IMR-90 (cell line): ENCODE results near the gene PLCG1. TPM values are rescaled to one million over a fixed set of nuclear protein-coding genes. Genes with fewer than 3 reads are reported as not detected.

Experiments
- ATAC-seq: fragments of 200-7000 bp; cut with Tn5 transposase; 2 replicates; pipeline ENCODE4 v1.9.1; 2020; ENCODE audit warnings: low read depth, mild to moderate bottlenecking, moderate library complexity
- BruUV-seq: library from RNA; stranded (reverse); fragments of 400-500 nt; replicated peaks from 2 replicates; lab custom pipeline; 2021; lab: Mats Ljungman, UMichigan
- CTCF ChIA-PET: fragments of 300-600 bp; formaldehyde crosslinking; extraction: SDS; loops from one replicate; lab custom pipeline; 2021; ENCODE audit warnings: antibody characterized with exemption; lab: Yijun Ruan, JAX
- POLR2A ChIA-PET: fragments of 300-600 bp; sonication (Branson Sonifier 250); formaldehyde crosslinking; loops from one replicate; lab custom pipeline; 2022; ENCODE audit warnings: antibody characterized with exemption; ENCODE audit not compliant: unreplicated experiment; lab: Charles Lee
- DNase-seq: peaks from one replicate; pipeline ENCODE4 v3.0.0; 2013
- H2AFZ ChIP-seq: replicated peaks from 2 replicates; pipeline ENCODE3; 2013; ENCODE audit warnings: low read length, mild to moderate bottlenecking; ENCODE audit not compliant: poor library complexity
- H2AK5ac ChIP-seq: 2 replicates; pipeline ENCODE4 v1.6.1; 2013; ENCODE audit warnings: low read depth, low read length, inconsistent platforms
- H2AK9ac ChIP-seq: replicated peaks from 2 replicates; pipeline ENCODE3; 2013; ENCODE audit warnings: mild to moderate bottlenecking, low read depth, low read length, moderate library complexity; ENCODE audit not compliant: poor library complexity
- H2BK120ac ChIP-seq: 2 replicates; pipeline ENCODE4 v1.6.1; 2013; ENCODE audit warnings: low read depth, low read length, inconsistent platforms
- H2BK15ac ChIP-seq: 3 replicates; pipeline ENCODE4 v1.6.1; 2013; ENCODE audit warnings: low read depth, low read length, inconsistent platforms
- H2BK20ac ChIP-seq: 2 replicates; pipeline ENCODE4 v1.6.1; 2013; ENCODE audit warnings: low read depth, mild to moderate bottlenecking, inconsistent platforms, low read length, moderate library complexity
- H2BK5ac ChIP-seq: 2 replicates; pipeline ENCODE4 v1.6.1; 2013; ENCODE audit warnings: mild to moderate bottlenecking, low read depth, low read length, inconsistent platforms; ENCODE audit not compliant: poor library complexity, severe bottlenecking
- H3K14ac ChIP-seq: replicated peaks from 2 replicates; pipeline ENCODE4 v1.6.1; 2013; ENCODE audit warnings: low read depth, low read length, inconsistent platforms
- H3K18ac ChIP-seq: 2 replicates; pipeline ENCODE4 v1.6.1; 2013; ENCODE audit warnings: low read depth, low read length, control low read depth
- H3K23ac ChIP-seq: 2 replicates; pipeline ENCODE4 v1.6.1; 2013; ENCODE audit warnings: low read depth, low read length, inconsistent platforms
- H3K27ac ChIP-seq: 2 replicates; pipeline ENCODE4 v1.5.1; 2013; ENCODE audit warnings: mild to moderate bottlenecking, control low read depth, low read length; ENCODE audit not compliant: insufficient read depth
- H3K27me3 ChIP-seq: 2 replicates; pipeline ENCODE4 v1.6.1; 2013; ENCODE audit warnings: low read length; ENCODE audit not compliant: control insufficient read depth, insufficient read depth
- H3K36me3 ChIP-seq: 2 replicates; pipeline ENCODE4 v1.6.1; 2013; ENCODE audit warnings: low read length, mixed read lengths; ENCODE audit not compliant: control insufficient read depth, insufficient read depth
- H3K4ac ChIP-seq: 2 replicates; pipeline ENCODE4 v1.6.1; 2013; ENCODE audit warnings: low read depth, low read length, inconsistent platforms
- H3K4me1 ChIP-seq: 2 replicates; pipeline ENCODE4 v1.6.1; 2013; ENCODE audit warnings: low read length, mixed read lengths; ENCODE audit not compliant: control insufficient read depth, insufficient read depth
- H3K4me2 ChIP-seq: 2 replicates; pipeline ENCODE4 v1.6.1; 2013; ENCODE audit warnings: low read depth, mild to moderate bottlenecking, control low read depth, low read length, moderate library complexity
- H3K4me3 ChIP-seq: 2 replicates; pipeline ENCODE4 v1.5.1; 2013; ENCODE audit warnings: low read depth, mild to moderate bottlenecking, control low read depth, low read length, moderate library complexity; ENCODE audit not compliant: insufficient read depth
- H3K56ac ChIP-seq: 2 replicates; pipeline ENCODE4 v1.6.1; 2013; ENCODE audit warnings: low read length, inconsistent platforms; ENCODE audit not compliant: insufficient read depth; ENCODE audit errors: extremely low read depth
- H3K79me1 ChIP-seq, 2 experiments: 2 replicates each; pipeline ENCODE4 v1.6.1; 2013; ENCODE audit warnings: low read length in 2 of 2, inconsistent platforms in 1 of 2, low read depth in 1 of 2
- H3K9ac ChIP-seq: 2 replicates; pipeline ENCODE4 v1.6.1; 2013; ENCODE audit warnings: low read depth, low read length, control low read depth
- H3K9me1 ChIP-seq: 2 replicates; pipeline ENCODE4 v1.6.1; 2013; ENCODE audit warnings: low read length, inconsistent platforms; ENCODE audit not compliant: insufficient read depth
- H3K9me3 ChIP-seq: 2 replicates; pipeline ENCODE4 v1.6.1; 2013; ENCODE audit warnings: low read length; ENCODE audit not compliant: control insufficient read depth, insufficient read depth
- H4K20me1 ChIP-seq: 2 replicates; pipeline ENCODE4 v1.6.1; 2013; ENCODE audit warnings: low read length, inconsistent platforms; ENCODE audit not compliant: insufficient read depth
- H4K5ac ChIP-seq: 2 replicates; pipeline ENCODE4 v1.6.1; 2013; ENCODE audit warnings: mild to moderate bottlenecking, low read depth, low read length, control low read depth
- H4K8ac ChIP-seq, 2 experiments: 2 replicates each; pipeline ENCODE4 v1.6.1; 2013; ENCODE audit warnings: low read depth in 2 of 2, low read length in 2 of 2, control low read depth in 1 of 2, inconsistent platforms in 1 of 2
- H4K91ac ChIP-seq: 2 replicates; pipeline ENCODE4 v1.6.1; 2013; ENCODE audit warnings: low read depth, low read length, inconsistent platforms; ENCODE audit not compliant: insufficient read depth
- BHLHE40 ChIP-seq: fragments of 150-350 bp; IDR thresholded peaks from 2 replicates; pipeline ENCODE4 v1.6.1; 2016; ENCODE audit warnings: mild to moderate bottlenecking, low read depth, low read length
- CTCF ChIP-seq: conservative IDR thresholded peaks from 2 replicates; pipeline ENCODE4 v1.5.1; 2012; ENCODE audit warnings: mild to moderate bottlenecking, low read depth, low read length, improper control_type of control experiment
- RAD21 ChIP-seq: IDR thresholded peaks from 2 replicates; pipeline ENCODE4 v1.6.1; 2012; ENCODE audit warnings: low read length, improper control_type of control experiment
- WGBS, 2 experiments: methylation state at CpG; one replicate each; pipeline versions ENCODE4 v1.1.5 to v1.1.7; 2013; ENCODE audit warnings: missing lambda C conversion rate in 2 of 2; ENCODE audit not compliant: insufficient read length in 1 of 2; ENCODE audit errors: extremely low coverage in 2 of 2; 5-methylcytosine and 5-hydroxymethylcytosine counted together
- dilution Hi-C: fragments of 300-500 bp; cut with HindIII; formaldehyde crosslinking; loops from one replicate; pipeline ENCODE4 v1.14.3; 2018; ENCODE audit warnings: low sequenced_read_pairs; ENCODE audit not compliant: unreplicated experiment
- in situ Hi-C: fragments of 300-500 bp; cut with MboI; formaldehyde crosslinking; loops from 3 replicates; pipeline ENCODE4 v1.14.3; 2019; ENCODE audit warnings: low sequenced_read_pairs, inconsistent platforms, mixed read lengths
- intact Hi-C: fragments of 100-400 bp; cut with micrococcal nuclease; formaldehyde crosslinking; loops from 2 replicates; pipeline ENCODE4 v1.10.0; 2022
- polyA plus RNA-seq, 3 experiments: library from polyadenylated mRNA; depleted of rRNA; stranded (reverse); fragments of >200 nt; gene quantifications; 2 replicates each; pipeline ENCODE4 v1.2.3, GENCODE V29; 2012; ENCODE audit warnings: low replicate concordance in 1 of 3
- total RNA-seq: library from RNA; depleted of rRNA; stranded (reverse); fragments of >200 nt; gene quantifications from 2 replicates; pipeline ENCODE4 v1.2.3, GENCODE V29; 2012

The PLCG1 gene
- total and polyA plus RNA-seq, 2 of the 4 experiments (the other 2 are of a cell fraction) = 59.1 to 69.1 TPM

GRCh38 chr20:41141153-41141815 is 3.9 kb downstream of the PLCG1 start:
- dilution Hi-C loops (no loop called here), intact Hi-C loops (no loop called here), in situ Hi-C loops (no loop called here)
- H3K4me3 ChIP-seq = no peak overlapping the region
- H3K14ac ChIP-seq = 0 out of 2 replicates have a peak overlapping the region, but pooled peaks have one; percentile 60
- H3K4me1 ChIP-seq = peaks cover 21% of the 10 kb centered on the region
- H2BK15ac ChIP-seq = no peak overlapping the region
- peaks cover 13 to 82% of the 10 kb centered on the region in 2 experiments for H3K79me1 ChIP-seq
- H2BK20ac ChIP-seq = no peak overlapping the region
- H3K4me2 ChIP-seq = peak overlapping the region; percentile 7; the same call in 1 of the 2 replicates
- H3K9me1 ChIP-seq = peaks cover 55% of the 10 kb centered on the region
- H3K27me3 ChIP-seq = no peaks in the 10 kb centered on the region
- H3K27ac ChIP-seq = no peak overlapping the region
- POLR2A ChIA-PET = no interaction called here
- no CpG with 5 or more reads among the region's 8 CpGs for WGBS, 2 experiments
- peaks cover 80% of the 10 kb centered on the region for H4K20me1 ChIP-seq
- H3K36me3 ChIP-seq = peaks cover 2% of the 10 kb centered on the region; the same call in 1 of the 2 replicates
- no peaks in the 10 kb centered on the region for H3K9me3 ChIP-seq
- H2AK9ac ChIP-seq = peak overlapping the region; percentile 52
- CTCF ChIA-PET = interaction anchor here (1.4 kb wide), 1 partner anchor 198 kb away, joined by 5 read pairs; no protein-coding TSS in a partner anchor
- H3K9ac ChIP-seq = peak overlapping the region; percentile 1; the same call in 1 of the 2 replicates
- H4K5ac ChIP-seq = no peak overlapping the region
- ATAC-seq (no peak), DNase-seq (peak; percentile 58)
- H2BK120ac ChIP-seq = no peak overlapping the region
- no peak overlapping the region for H2AK5ac ChIP-seq
- H3K4ac ChIP-seq = peak overlapping the region; percentile 6; the same call in 1 of the 2 replicates
- no peak overlapping the region for H2AFZ ChIP-seq
- no peak overlapping the region for H2BK5ac ChIP-seq
- no peak overlapping the region for H3K18ac ChIP-seq
- BruUV-seq = no TSS peak
- H4K91ac ChIP-seq = no peak overlapping the region; the same call in 1 of the 2 replicates
- peak overlapping the region; percentile 59 for H3K23ac ChIP-seq
- 0 out of 4 replicates have a peak overlapping the region, but pooled peaks of 1 of the 2 experiments have one; percentile 22 for H4K8ac ChIP-seq
- TF ChIP-seq CTCF (no peak), BHLHE40 (peak; percentile 66; the same call in 1 of the 2 replicates), RAD21 (no peak)
- no peak overlapping the region for H3K56ac ChIP-seq
